H1 (cell line): ENCODE results near the gene ZBTB42. TPM values are rescaled to one million over a fixed set of nuclear protein-coding genes. Genes with fewer than 3 reads are reported as not detected.

Source experiments
- ATF3 ChIP-seq: IDR thresholded peaks from 2 replicates; pipeline ENCODE4 v1.6.1; 2011; ENCODE audit warnings: low read depth, mild to moderate bottlenecking, low read length; ENCODE audit not compliant: insufficient read depth
- E2F6 ChIP-seq: IDR thresholded peaks from 2 replicates; pipeline ENCODE4 v1.6.1; 2012; ENCODE audit warnings: inconsistent platforms
- RNF2 ChIP-seq: fragments of 200-900, 300-1000 bp; sonication (generic); IDR thresholded peaks from 2 replicates; pipeline ENCODE4 v1.7.1; 2016; ENCODE audit warnings: borderline replicate concordance, low read depth, mild to moderate bottlenecking, antibody characterized with exemption, low read length; ENCODE audit not compliant: poor library complexity, severe bottlenecking; ENCODE audit errors: missing control alignments
- RXRA ChIP-seq: IDR thresholded peaks from 2 replicates; pipeline ENCODE4 v1.6.1; 2011; ENCODE audit warnings: low read depth, mild to moderate bottlenecking, low read length, moderate library complexity; ENCODE audit not compliant: insufficient read depth
- polyA plus RNA-seq, 7 experiments: library from polyadenylated mRNA; depleted of rRNA in 3 of 7; stranded (reverse) in 5 of 7; unstranded in 2 of 7; fragments of >200 nt in 5 of 7; fragments of 200-250 nt in 2 of 7; gene quantifications; 1 replicate in 5 of 7; 2 replicates in 1 of 7; 4 replicates in 1 of 7; pipeline versions ENCODE4 v1.2.1 to v1.2.3, GENCODE V29; 2011 to 2013; ENCODE audit warnings: missing spikeins in 2 of 7, mixed read lengths in 2 of 7
- total RNA-seq: library from RNA; stranded (reverse); fragmentation: NEBNext Ultra II Directional; extraction: Animal tissue kit (Norgen Biotek cat#: 25700); gene quantifications from 2 replicates; pipeline ENCODE4 v1.2.1, GENCODE V29; 2021

Gene ZBTB42
- total and polyA plus RNA-seq, 2 of the 8 experiments (the other 6 are each of a cell fraction or from before 2014, with no cell fraction given) = 2.8 to 3.1 TPM

GRCh38 chr14:104774453-104775072 lies 26.3 kb upstream of the ZBTB42 start (continued):
- TF ChIP-seq ATF3 (no peak), E2F6 (no peak), RXRA (no peak), RNF2 (no peak)
- TF ChIP-seq, all 59 proteins: peak for 0
